GM23338 (cell line): Measurements from ENCODE around the gene SLC27A4. TPM values are rescaled to one million over a fixed set of nuclear protein-coding genes. Genes with fewer than 3 reads are reported as not detected.

ENCODE experiments used
- ATAC-seq: fragments of 200-7000 bp; cut with Tn5 transposase; 3 replicates; pipeline ENCODE4 v1.9.1; 2020
- DNase-seq: peaks from one replicate; pipeline ENCODE4 v3.0.0-alpha.2; 2015; ENCODE audit warnings: low spot score
- H2AFZ ChIP-seq: fragments of 200-600 bp; sonication (generic); 2 replicates; pipeline ENCODE4 v1.8.0; 2016; ENCODE audit warnings: antibody characterized with exemption, mild to moderate bottlenecking, moderate library complexity
- H3F3A ChIP-seq: fragments of 200-600 bp; sonication (generic); replicated peaks from 2 replicates; pipeline ENCODE4 v1.8.0; 2017; ENCODE audit warnings: antibody characterized with exemption, mixed run types, low read depth
- H3K27ac ChIP-seq: fragments of 200-600 bp; sonication (generic); 2 replicates; pipeline ENCODE4 v1.6.1; 2016; ENCODE audit warnings: low read depth
- H3K27me3 ChIP-seq: fragments of 200-600 bp; sonication (generic); 2 replicates; pipeline ENCODE4 v1.8.0; 2016; ENCODE audit warnings: mild to moderate bottlenecking, mixed run types, moderate library complexity; ENCODE audit not compliant: insufficient read depth
- H3K36me3 ChIP-seq: fragments of 200-600 bp; sonication (generic); 2 replicates; pipeline ENCODE4 v1.8.0; 2016; ENCODE audit warnings: mild to moderate bottlenecking; ENCODE audit not compliant: insufficient read depth
- H3K4me1 ChIP-seq: fragments of 200-600 bp; sonication (generic); 2 replicates; pipeline ENCODE4 v1.8.0; 2016; ENCODE audit warnings: mild to moderate bottlenecking, moderate library complexity; ENCODE audit not compliant: insufficient read depth
- H3K4me2 ChIP-seq: fragments of 200-600 bp; sonication (generic); 2 replicates; pipeline ENCODE4 v1.7.1; 2017; ENCODE audit warnings: mixed run types
- H3K4me3 ChIP-seq: fragments of 200-600 bp; sonication (generic); 2 replicates; pipeline ENCODE4 v1.6.1; 2016; ENCODE audit warnings: mixed run types
- H3K79me2 ChIP-seq: fragments of 200-600 bp; sonication (generic); replicated peaks from 2 replicates; pipeline ENCODE4 v1.8.0; 2017; ENCODE audit warnings: mild to moderate bottlenecking; ENCODE audit not compliant: insufficient read depth
- H3K9me2 ChIP-seq: fragments of 200-600 bp; sonication (generic); 2 replicates; pipeline ENCODE4 v1.8.0; 2017; ENCODE audit not compliant: insufficient read depth
- H4K20me1 ChIP-seq: fragments of 200-600 bp; sonication (generic); replicated peaks from 2 replicates; pipeline ENCODE4 v1.8.0; 2017; ENCODE audit warnings: mild to moderate bottlenecking; ENCODE audit not compliant: insufficient read depth
- H3K27ac Mint-ChIP-seq: 2 replicates; pipeline ENCODE4 v1.8.0; 2020; ENCODE audit warnings: inconsistent platforms, mild to moderate bottlenecking, moderate library complexity, mixed read lengths
- H3K27me3 Mint-ChIP-seq: 3 replicates; pipeline ENCODE4 v1.8.0; 2022; ENCODE audit warnings: low read depth, mild to moderate bottlenecking, moderate library complexity, mixed read lengths, inconsistent platforms; ENCODE audit not compliant: insufficient read depth, poor library complexity
- H3K36me3 Mint-ChIP-seq: 3 replicates; pipeline ENCODE4 v1.8.0; 2021; ENCODE audit warnings: low read depth, mild to moderate bottlenecking, inconsistent platforms, moderate library complexity, mixed read lengths
- H3K4me1 Mint-ChIP-seq: 3 replicates; pipeline ENCODE4 v1.8.0; 2020; ENCODE audit warnings: mild to moderate bottlenecking, inconsistent platforms, mixed read lengths
- H3K4me3 Mint-ChIP-seq: 3 replicates; pipeline ENCODE4 v1.8.0; 2021; ENCODE audit warnings: moderate library complexity, mild to moderate bottlenecking, inconsistent platforms, mixed read lengths
- H3K9me3 Mint-ChIP-seq: 3 replicates; pipeline ENCODE4 v1.8.0; 2020; ENCODE audit warnings: moderate library complexity, mild to moderate bottlenecking, inconsistent platforms, mixed read lengths
- CREB1 ChIP-seq: fragments of 250-450 bp; sonication (Bioruptor Pico); IDR thresholded peaks from 2 replicates; pipeline ENCODE4 v1.5.0; 2020; ENCODE audit warnings: low read depth, mild to moderate bottlenecking, moderate library complexity
- EZH2 ChIP-seq: fragments of 200-600 bp; sonication (generic); IDR thresholded peaks from one replicate; pipeline ENCODE4 v1.8.0; 2017; ENCODE audit warnings: antibody characterized with exemption, mild to moderate bottlenecking, low read depth; ENCODE audit not compliant: unreplicated experiment
- EZH2phosphoT487 ChIP-seq: fragments of 200-600 bp; sonication (generic); IDR thresholded peaks from one replicate; pipeline ENCODE4 v1.8.1; 2018; ENCODE audit warnings: antibody characterized with exemption; ENCODE audit not compliant: unreplicated experiment
- JUNB ChIP-seq: IDR thresholded peaks from one replicate; pipeline ENCODE4 v1.6.1; 2016; ENCODE audit warnings: antibody characterized with exemption; ENCODE audit not compliant: unreplicated experiment
- NANOG ChIP-seq: IDR thresholded peaks from 2 replicates; pipeline ENCODE4 v1.6.1; 2016; ENCODE audit warnings: antibody characterized with exemption, borderline replicate concordance
- ZNF114 ChIP-seq: fragments of 250-450 bp; sonication (Bioruptor Pico); IDR thresholded peaks from 2 replicates; pipeline ENCODE4 v1.5.0; 2020; ENCODE audit warnings: mild to moderate bottlenecking, moderate library complexity
- polyA plus RNA-seq: library from polyadenylated mRNA; unstranded; fragments of >200 nt; fragmentation: Nextera tagmentation; extraction: Ambion mirVana; gene quantifications from 2 replicates; pipeline ENCODE4 v1.2.1, GENCODE V29; 2016
- total RNA-seq: library from RNA; depleted of rRNA; stranded (reverse); fragments of >200 nt; shearing (Covaris generic); gene quantifications from 2 replicates; pipeline ENCODE4 v1.2.3, GENCODE V29; 2014
- TF ChIP-seq, protein P1 (sequence below): fragments of 250-450 bp; sonication (Bioruptor Pico); IDR thresholded peaks from 2 replicates; pipeline ENCODE4 v1.5.0; 2020; ENCODE audit warnings: mild to moderate bottlenecking, moderate library complexity
- TF ChIP-seq, protein P2 (sequence below), 2 experiments: fragments of 200-600 bp in 1 of 2; sonication (generic) in 1 of 2; conservative IDR thresholded peaks; 2 replicates each; pipeline versions ENCODE4 v1.5.1 to v1.6.1; 2016 to 2017; ENCODE audit warnings: antibody characterized with exemption in 2 of 2, low read depth in 2 of 2, mild to moderate bottlenecking in 2 of 2, moderate library complexity in 1 of 2

The SLC27A4 gene
- total and polyA plus RNA-seq, 2 experiments from 2014 or later, result 7.9 to 25.3 TPM

DNA sequence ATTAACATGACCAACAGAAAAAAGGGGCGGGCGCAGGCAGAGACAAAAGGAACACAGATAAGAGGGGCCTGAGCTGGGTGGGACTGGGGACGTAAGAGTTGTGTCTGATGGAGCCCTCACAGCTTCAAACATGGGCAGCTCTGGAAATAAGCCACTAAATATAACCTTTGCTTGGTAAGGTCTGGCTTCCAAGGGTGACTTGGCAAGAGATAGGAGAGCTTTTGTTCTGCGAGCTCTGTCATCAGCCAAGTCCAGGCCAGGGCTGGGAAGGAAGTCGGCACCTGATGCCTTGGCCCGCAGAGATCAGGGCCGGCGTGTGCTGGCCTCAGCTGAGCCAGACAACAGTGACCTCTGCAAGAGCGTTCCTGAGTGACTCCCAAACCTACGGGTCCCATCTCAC lies 29.9 kb upstream of the SLC27A4 start (continued):
- TF ChIP-seq, protein P1, sequence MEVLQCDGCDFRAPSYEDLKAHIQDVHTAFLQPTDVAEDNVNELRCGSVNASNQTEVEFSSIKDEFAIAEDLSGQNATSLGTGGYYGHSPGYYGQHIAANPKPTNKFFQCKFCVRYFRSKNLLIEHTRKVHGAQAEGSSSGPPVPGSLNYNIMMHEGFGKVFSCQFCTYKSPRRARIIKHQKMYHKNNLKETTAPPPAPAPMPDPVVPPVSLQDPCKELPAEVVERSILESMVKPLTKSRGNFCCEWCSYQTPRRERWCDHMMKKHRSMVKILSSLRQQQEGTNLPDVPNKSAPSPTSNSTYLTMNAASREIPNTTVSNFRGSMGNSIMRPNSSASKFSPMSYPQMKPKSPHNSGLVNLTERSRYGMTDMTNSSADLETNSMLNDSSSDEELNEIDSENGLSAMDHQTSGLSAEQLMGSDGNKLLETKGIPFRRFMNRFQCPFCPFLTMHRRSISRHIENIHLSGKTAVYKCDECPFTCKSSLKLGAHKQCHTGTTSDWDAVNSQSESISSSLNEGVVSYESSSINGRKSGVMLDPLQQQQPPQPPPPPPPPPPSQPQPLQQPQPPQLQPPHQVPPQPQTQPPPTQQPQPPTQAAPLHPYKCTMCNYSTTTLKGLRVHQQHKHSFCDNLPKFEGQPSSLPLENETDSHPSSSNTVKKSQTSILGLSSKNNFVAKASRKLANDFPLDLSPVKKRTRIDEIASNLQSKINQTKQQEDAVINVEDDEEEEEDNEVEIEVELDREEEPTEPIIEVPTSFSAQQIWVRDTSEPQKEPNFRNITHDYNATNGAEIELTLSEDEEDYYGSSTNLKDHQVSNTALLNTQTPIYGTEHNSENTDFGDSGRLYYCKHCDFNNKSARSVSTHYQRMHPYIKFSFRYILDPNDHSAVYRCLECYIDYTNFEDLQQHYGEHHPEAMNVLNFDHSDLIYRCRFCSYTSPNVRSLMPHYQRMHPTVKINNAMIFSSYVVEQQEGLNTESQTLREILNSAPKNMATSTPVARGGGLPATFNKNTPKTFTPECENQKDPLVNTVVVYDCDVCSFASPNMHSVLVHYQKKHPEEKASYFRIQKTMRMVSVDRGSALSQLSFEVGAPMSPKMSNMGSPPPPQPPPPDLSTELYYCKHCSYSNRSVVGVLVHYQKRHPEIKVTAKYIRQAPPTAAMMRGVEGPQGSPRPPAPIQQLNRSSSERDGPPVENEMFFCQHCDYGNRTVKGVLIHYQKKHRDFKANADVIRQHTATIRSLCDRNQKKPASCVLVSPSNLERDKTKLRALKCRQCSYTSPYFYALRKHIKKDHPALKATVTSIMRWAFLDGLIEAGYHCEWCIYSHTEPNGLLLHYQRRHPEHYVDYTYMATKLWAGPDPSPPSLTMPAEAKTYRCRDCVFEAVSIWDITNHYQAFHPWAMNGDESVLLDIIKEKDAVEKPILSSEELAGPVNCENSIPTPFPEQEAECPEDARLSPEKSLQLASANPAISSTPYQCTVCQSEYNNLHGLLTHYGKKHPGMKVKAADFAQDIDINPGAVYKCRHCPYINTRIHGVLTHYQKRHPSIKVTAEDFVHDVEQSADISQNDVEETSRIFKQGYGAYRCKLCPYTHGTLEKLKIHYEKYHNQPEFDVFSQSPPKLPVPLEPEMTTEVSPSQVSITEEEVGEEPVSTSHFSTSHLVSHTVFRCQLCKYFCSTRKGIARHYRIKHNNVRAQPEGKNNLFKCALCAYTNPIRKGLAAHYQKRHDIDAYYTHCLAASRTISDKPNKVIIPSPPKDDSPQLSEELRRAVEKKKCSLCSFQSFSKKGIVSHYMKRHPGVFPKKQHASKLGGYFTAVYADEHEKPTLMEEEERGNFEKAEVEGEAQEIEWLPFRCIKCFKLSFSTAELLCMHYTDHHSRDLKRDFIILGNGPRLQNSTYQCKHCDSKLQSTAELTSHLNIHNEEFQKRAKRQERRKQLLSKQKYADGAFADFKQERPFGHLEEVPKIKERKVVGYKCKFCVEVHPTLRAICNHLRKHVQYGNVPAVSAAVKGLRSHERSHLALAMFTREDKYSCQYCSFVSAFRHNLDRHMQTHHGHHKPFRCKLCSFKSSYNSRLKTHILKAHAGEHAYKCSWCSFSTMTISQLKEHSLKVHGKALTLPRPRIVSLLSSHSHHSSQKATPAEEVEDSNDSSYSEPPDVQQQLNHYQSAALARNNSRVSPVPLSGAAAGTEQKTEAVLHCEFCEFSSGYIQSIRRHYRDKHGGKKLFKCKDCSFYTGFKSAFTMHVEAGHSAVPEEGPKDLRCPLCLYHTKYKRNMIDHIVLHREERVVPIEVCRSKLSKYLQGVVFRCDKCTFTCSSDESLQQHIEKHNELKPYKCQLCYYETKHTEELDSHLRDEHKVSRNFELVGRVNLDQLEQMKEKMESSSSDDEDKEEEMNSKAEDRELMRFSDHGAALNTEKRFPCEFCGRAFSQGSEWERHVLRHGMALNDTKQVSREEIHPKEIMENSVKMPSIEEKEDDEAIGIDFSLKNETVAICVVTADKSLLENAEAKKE (CRISPR knock-in tag), result no peak
- TF ChIP-seq NANOG (no peak), CREB1 (CRISPR knock-in tag) (no peak), EZH2phosphoT487 (no peak), ZNF114 (CRISPR knock-in tag) (no peak)
- TF ChIP-seq, protein P2, sequence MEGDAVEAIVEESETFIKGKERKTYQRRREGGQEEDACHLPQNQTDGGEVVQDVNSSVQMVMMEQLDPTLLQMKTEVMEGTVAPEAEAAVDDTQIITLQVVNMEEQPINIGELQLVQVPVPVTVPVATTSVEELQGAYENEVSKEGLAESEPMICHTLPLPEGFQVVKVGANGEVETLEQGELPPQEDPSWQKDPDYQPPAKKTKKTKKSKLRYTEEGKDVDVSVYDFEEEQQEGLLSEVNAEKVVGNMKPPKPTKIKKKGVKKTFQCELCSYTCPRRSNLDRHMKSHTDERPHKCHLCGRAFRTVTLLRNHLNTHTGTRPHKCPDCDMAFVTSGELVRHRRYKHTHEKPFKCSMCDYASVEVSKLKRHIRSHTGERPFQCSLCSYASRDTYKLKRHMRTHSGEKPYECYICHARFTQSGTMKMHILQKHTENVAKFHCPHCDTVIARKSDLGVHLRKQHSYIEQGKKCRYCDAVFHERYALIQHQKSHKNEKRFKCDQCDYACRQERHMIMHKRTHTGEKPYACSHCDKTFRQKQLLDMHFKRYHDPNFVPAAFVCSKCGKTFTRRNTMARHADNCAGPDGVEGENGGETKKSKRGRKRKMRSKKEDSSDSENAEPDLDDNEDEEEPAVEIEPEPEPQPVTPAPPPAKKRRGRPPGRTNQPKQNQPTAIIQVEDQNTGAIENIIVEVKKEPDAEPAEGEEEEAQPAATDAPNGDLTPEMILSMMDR (conservative IDR thresholded peaks at IDR 0.05; ENCODE audit: low read depth in 2 of 2), result no peak

DNA sequence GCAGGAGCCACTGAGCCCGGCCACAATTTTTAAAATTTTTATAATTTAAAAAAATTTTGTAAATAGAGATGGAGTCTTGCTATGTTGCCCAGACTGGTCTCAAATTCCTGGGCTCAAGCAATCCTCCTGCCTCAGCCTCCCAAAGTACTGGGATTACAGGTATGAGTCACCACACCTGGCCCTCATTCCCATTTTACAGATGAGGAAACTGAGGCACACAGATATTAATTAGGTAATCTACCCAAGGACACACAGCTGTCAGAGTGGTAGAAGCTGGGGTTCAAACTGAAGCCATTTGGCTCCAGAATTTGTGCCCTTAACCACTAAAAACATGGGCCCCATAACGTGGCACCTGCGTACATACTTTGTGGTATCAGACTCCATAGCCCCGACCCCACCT lies 25.6 kb upstream of the SLC27A4 start:
- no peaks in the 10 kb centered on the region for H3K9me3 Mint-ChIP-seq
- no peaks in the 10 kb centered on the region for H3K79me2 ChIP-seq
- H3K9me2 ChIP-seq, result no peaks in the 10 kb centered on the region
- H3K4me1 ChIP-seq, result no peaks in the 10 kb centered on the region
- no peak overlapping the region for H3K4me3 ChIP-seq
- no peak for DNase-seq
- no peak for ATAC-seq
- H3K4me1 Mint-ChIP-seq, result no peaks in the 10 kb centered on the region; the same call in 2 of the 3 replicates
- H3K4me3 Mint-ChIP-seq, result no peak overlapping the region
- peaks cover 58% of the 10 kb centered on the region for H3K36me3 Mint-ChIP-seq
- H3K27me3 ChIP-seq, result no peaks in the 10 kb centered on the region
- H3K27me3 Mint-ChIP-seq, result peaks cover 6% of the 10 kb centered on the region
- H3K27ac ChIP-seq, result no peak overlapping the region
- H4K20me1 ChIP-seq, result no peaks in the 10 kb centered on the region; the same call in 1 of the 2 replicates
- peaks cover 8% of the 10 kb centered on the region for H3K36me3 ChIP-seq
- no peaks in the 10 kb centered on the region for H3F3A ChIP-seq
- H3K27ac Mint-ChIP-seq, result no peak overlapping the region
- no peak overlapping the region for H3K4me2 ChIP-seq
- H2AFZ ChIP-seq, result no peak overlapping the region
- TF ChIP-seq NANOG (no peak), EZH2 (no peak), JUNB (no peak)
- TF ChIP-seq, protein P1 (CRISPR knock-in tag), result no peak
